Small intestine (tissue), 7 donors: ENCODE measurements around the gene WDR53. TPM values are rescaled to one million over a fixed set of nuclear protein-coding genes. Genes with fewer than 3 reads are reported as not detected.
"Not testable (repeated sequence)": the region's sequence is repeated elsewhere in the genome, so short reads cannot be mapped to it uniquely, and the experiment has no call there.

ENCODE experiments used
- DNase-seq, 2 donors: peaks; one replicate each; pipeline versions ENCODE4 v3.0.0 to v3.0.0-alpha.2; 2013
- FAIRE-seq: peaks from 2 replicates; lab custom pipeline; 2012; peaks lifted over from hg19 to GRCh38; lab: Jason Lieb, UNC
- H3K27ac ChIP-seq, 3 donors: one replicate each; pipeline ENCODE4 v1.5.1; 2013; ENCODE audit warnings: low read length in 2 of 3, mild to moderate bottlenecking in 2 of 3, control low read depth in 1 of 3, inconsistent platforms in 1 of 3, low read depth in 1 of 3, moderate library complexity in 1 of 3
- H3K27me3 ChIP-seq, 3 donors: one replicate each; pipeline ENCODE4 v1.6.1; 2013; ENCODE audit warnings: low read length in 3 of 3, inconsistent platforms in 1 of 3; ENCODE audit not compliant: control insufficient read depth in 3 of 3, insufficient read depth in 3 of 3
- H3K36me3 ChIP-seq, 3 donors: one replicate each; pipeline ENCODE4 v1.6.1; 2013; ENCODE audit warnings: low read length in 3 of 3, inconsistent platforms in 1 of 3, low read depth in 1 of 3, mild to moderate bottlenecking in 1 of 3, moderate library complexity in 1 of 3; ENCODE audit not compliant: control insufficient read depth in 3 of 3, insufficient read depth in 2 of 3
- H3K4me1 ChIP-seq, 3 donors: one replicate each; pipeline ENCODE4 v1.6.1; 2013; ENCODE audit warnings: low read length in 2 of 3, inconsistent platforms in 1 of 3, low read depth in 1 of 3, mild to moderate bottlenecking in 1 of 3, moderate library complexity in 1 of 3; ENCODE audit not compliant: control insufficient read depth in 3 of 3, insufficient read depth in 2 of 3
- H3K4me3 ChIP-seq, 3 donors: one replicate each; pipeline ENCODE4 v1.5.1; 2013; ENCODE audit warnings: low read length in 3 of 3, control low read depth in 1 of 3, inconsistent platforms in 1 of 3, low read depth in 1 of 3, mild to moderate bottlenecking in 1 of 3, moderate library complexity in 1 of 3
- H3K9me3 ChIP-seq, 2 donors: one replicate each; pipeline ENCODE4 v1.6.1; 2013; ENCODE audit warnings: low read depth in 1 of 2, low read length in 1 of 2; ENCODE audit not compliant: control insufficient read depth in 2 of 2, insufficient read depth in 1 of 2
- WGBS, 3 donors: extraction: QIAGEN DNeasy Blood & Tissue Kit; methylation state at CpG; one replicate each; pipeline ENCODE4 v1.1.7; 2013; 5-methylcytosine and 5-hydroxymethylcytosine counted together
- polyA plus RNA-seq, 4 donors: library from polyadenylated mRNA; stranded (reverse) in 3 of 4; unstranded in 1 of 4; fragments of 200-250 nt in 3 of 4; fragments of 120-200 nt in 1 of 4; gene quantifications; one replicate each; pipeline versions ENCODE4 v1.2.1 to v1.2.3, GENCODE V29; 2013
- donor health status: healthy with polysubstance abuse.
- donor health status: control.
- donor health status: control.
- donor health status: Bipolar disorder and iron deficiency.
- donor health status: healthy.

WDR53 gene
- polyA plus RNA-seq, 4 donors, result 5.4 to 9.8 (median 8.1) TPM

DNA sequence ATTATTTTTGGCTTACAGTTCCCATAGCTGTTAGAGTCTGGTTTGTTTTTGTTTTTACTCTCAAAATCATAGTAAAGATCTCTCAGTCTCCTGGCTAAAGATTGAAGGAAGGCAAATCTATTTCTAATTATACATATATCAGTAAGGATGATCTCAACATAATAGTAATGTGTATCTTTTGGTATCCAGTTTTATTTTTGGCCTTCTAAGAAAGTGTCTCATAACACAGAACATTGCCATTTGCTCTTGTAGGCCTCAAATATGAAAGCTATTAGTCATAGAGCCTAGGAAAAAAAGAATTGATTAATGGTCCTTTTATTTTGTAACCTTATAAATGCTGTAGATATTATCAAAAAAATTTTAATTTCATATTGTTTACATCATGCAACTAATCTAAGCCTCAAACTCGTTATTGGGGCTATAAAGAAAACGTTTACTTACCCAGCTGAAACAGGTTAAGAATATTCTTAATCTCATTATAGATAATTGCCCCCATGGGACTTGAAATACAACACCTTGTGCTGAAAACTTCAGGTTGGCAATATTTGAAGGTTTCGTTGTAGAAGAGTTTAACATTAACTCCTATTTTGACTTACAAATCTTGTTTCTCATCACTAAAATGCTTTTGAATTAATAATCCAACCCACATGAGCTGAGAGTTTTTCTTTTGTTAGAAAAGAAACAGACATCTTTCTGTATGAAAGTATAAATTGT lies 16.8 kb upstream of the WDR53 start:
- peaks cover 5 to 17% (median 9%) of the 10 kb centered on the region in 3 donors for H3K36me3 ChIP-seq
- no peak for FAIRE-seq
- H3K4me1 ChIP-seq, result no peaks in the 10 kb centered on the region
- no peak overlapping the region for H3K27ac ChIP-seq
- no peak for DNase-seq
- H3K9me3 ChIP-seq, result no peaks in the 10 kb centered on the region
- H3K27me3 ChIP-seq, result no peaks in the 10 kb centered on the region
- H3K4me3 ChIP-seq, result no peak overlapping the region
- WGBS, 3 donors, result 66 to 84% (median 77%) methylated on average over 3 of the region's 3 CpGs

DNA sequence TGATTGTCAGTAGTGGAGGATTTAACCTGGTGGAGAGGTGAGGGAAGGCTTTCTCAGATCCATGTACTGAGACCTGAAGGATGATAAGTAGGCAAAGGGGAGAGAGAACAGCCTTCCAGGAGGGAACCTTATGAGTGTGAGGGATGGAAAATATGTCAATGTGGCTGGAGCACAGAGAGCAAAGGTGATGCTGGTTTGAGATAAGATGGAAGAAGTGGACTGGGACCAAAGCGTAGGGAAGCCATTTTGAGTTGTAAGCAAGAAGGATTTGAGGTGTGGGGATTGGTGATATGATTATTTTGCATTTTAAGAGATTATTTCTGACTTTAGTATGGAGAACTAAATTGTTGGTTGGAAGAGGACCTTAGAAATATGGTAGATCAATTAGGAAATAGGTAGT lies 4.0 kb upstream of the WDR53 start:
- H3K27me3 ChIP-seq, result no peaks in the 10 kb centered on the region
- 18 to 96% (median 47%) methylated on average over 1 of the region's 1 CpG for WGBS, 3 donors
- DNase-seq (no peak), FAIRE-seq (no peak)
- H3K36me3 ChIP-seq, result peaks cover 0 to 4% (median 1%) of the 10 kb centered on the region in 3 donors
- no peak overlapping the region for H3K4me3 ChIP-seq
- H3K4me1 ChIP-seq, result peaks cover 2 to 12% (median 4%) of the 10 kb centered on the region in 3 donors
- no peaks in the 10 kb centered on the region for H3K9me3 ChIP-seq
- no peak overlapping the region for H3K27ac ChIP-seq

DNA sequence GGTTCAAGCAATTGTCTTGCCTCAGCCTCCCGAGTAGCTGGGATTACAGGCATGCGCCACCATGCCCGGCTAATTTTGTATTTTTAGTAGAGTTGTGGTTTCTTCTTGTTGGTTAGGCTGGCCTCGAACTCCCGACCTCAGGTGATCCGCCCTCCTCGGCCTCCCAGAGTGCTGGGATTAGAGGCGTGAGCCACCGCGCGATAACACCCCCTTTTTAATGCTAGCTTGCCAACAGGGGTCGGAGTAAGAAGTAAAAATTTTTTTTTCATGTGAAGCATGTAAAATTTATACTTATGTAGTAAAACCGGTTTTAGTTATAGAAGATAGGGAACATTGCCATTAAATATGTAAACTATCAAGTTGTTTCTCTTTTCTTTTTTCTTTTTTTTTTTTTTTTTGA lies 2.0 kb upstream of the WDR53 start:
- H3K4me1 ChIP-seq, result peaks cover 2 to 12% (median 4%) of the 10 kb centered on the region in 3 donors
- not testable (repeated sequence) for FAIRE-seq, H3K4me3 ChIP-seq, H3K9me3 ChIP-seq, DNase-seq, H3K27ac ChIP-seq, H3K27me3 ChIP-seq, H3K36me3 ChIP-seq
- 91 to 93% (median 92%) methylated on average over 13 of the region's 13 CpGs for WGBS, 3 donors

DNA sequence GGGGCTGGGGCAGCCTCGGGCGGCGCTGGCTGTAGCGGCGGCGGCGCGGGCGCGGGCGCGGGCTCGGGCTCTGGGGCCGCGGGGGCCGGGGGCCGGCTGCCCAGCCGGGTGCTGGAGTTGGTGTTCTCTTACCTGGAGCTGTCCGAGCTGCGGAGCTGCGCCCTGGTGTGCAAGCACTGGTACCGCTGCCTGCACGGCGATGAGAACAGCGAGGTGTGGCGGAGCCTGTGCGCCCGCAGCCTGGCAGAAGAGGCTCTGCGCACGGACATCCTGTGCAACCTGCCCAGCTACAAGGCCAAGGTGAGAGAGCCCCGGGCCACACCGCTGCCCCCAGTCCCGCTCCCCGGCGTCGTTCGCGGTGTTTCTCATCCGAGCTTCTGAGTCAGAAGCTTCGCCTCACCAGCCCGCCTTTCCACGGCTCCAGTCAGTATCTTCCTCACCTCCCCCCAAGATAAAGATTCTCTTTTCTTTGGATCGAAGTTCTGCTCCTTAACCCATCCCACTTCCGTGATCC lies 706 bp upstream of the WDR53 start:
- DNase-seq (peak; percentile 46 to 65), FAIRE-seq (no peak)
- Histone ChIP-seq H3K36me3 (peaks cover 0 to 3% (median 0%) of the 10 kb centered on the region in 3 donors), H3K27ac (peak overlapping the region; percentile 60 to 92 (median 80)), H3K9me3 (no peaks in the 10 kb centered on the region), H3K4me1 (peaks cover 2 to 12% (median 4%) of the 10 kb centered on the region in 3 donors), H3K27me3 (no peaks in the 10 kb centered on the region), H3K4me3 (peak overlapping the region; percentile 73 to 92 (median 84))
- WGBS, 3 donors, result 0 to 1% (median 1%) methylated on average over 30 to 44 of the region's 44 CpGs

DNA sequence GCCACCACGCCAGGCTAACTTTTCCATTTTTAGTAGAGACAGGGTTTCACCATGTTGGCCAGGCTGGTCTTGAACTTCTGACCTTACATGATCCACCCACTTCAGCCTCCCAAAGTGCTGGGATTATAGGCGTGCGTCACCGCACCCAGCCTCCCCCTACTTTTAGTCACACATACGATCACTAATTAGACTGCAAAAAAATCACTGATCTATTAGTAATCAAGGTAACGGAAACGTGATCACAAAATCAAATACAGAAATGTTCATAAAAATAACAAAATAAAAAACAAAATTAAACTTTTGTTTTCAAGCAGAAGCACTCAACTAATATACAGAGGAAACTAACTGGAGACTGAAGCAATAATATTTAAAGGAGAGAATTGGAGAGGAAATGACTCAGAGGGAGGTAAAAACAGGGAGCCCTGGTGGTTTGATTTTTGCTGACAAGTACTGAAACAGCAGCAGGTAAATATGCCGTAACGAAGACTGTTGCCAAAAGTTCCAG lies 4.6 kb downstream of the WDR53 start:
- no peaks in the 10 kb centered on the region for H3K27me3 ChIP-seq
- H3K36me3 ChIP-seq, result peaks cover 0 to 5% (median 5%) of the 10 kb centered on the region in 3 donors
- H3K27ac ChIP-seq, result peak overlapping the region in 1 of 3 donors; percentile 54
- H3K9me3 ChIP-seq, result no peaks in the 10 kb centered on the region
- 80 to 89% (median 88%) methylated on average over 9 of the region's 9 CpGs for WGBS, 3 donors
- FAIRE-seq (no peak), DNase-seq (peak in 1 of 2 donors; percentile 7)
- peaks cover 0 to 4% (median 2%) of the 10 kb centered on the region in 3 donors for H3K4me1 ChIP-seq
- no peak overlapping the region for H3K4me3 ChIP-seq

DNA sequence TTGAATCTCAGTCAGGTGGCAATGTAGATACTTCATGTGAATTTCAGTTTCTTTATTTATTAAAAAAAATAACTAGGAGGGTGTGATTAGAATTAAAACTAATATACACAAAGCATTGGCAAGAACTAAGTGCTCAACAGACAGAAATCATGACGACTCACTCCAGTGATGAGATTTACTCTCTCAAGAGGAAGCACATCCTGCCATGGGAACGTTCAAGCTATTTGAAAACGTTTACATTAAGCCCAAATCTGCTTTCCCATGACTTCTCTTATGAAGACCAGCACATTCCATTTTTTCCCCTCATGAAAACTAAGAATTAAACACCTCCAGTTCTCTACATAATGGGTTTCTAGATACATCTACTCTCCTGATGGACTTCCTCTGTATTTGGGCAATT lies 8.5 kb downstream of the WDR53 start:
- H3K9me3 ChIP-seq, result no peaks in the 10 kb centered on the region
- H3K4me3 ChIP-seq, result no peak overlapping the region
- FAIRE-seq (no peak), DNase-seq (no peak)
- no peaks in the 10 kb centered on the region for H3K27me3 ChIP-seq
- 40 to 77% (median 65%) methylated on average over 3 of the region's 3 CpGs for WGBS, 3 donors
- H3K27ac ChIP-seq, result no peak overlapping the region
- peaks cover 0 to 7% (median 5%) of the 10 kb centered on the region in 3 donors for H3K36me3 ChIP-seq
- peaks cover 0 to 2% (median 0%) of the 10 kb centered on the region in 3 donors for H3K4me1 ChIP-seq

DNA sequence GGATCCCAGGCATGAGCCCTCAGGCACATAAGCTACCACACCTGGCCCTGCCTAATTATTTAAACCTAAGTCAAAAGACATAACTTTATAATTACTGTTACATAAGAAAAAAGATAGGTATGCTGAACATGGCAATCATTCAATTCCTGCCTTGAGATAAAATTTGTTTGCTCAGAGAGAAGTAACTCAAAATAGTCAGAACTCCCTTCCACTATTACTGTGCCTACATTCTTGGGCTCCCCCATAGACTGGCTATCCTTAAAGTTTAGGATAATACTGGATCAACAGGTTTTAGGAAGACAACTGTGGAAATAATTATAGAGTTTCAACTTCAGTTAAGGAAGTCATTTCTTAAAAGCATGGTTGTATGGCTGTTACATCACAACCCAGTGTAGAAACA lies 9.9 kb downstream of the WDR53 start:
- no peak for FAIRE-seq
- Histone ChIP-seq H3K4me1 (peaks cover 0 to 2% (median 0%) of the 10 kb centered on the region in 3 donors), H3K27ac (no peak overlapping the region), H3K27me3 (no peaks in the 10 kb centered on the region), H3K36me3 (peaks cover 0 to 8% (median 5%) of the 10 kb centered on the region in 3 donors), H3K9me3 (no peaks in the 10 kb centered on the region), H3K4me3 (no peak overlapping the region)
- DNase-seq, result no peak

DNA sequence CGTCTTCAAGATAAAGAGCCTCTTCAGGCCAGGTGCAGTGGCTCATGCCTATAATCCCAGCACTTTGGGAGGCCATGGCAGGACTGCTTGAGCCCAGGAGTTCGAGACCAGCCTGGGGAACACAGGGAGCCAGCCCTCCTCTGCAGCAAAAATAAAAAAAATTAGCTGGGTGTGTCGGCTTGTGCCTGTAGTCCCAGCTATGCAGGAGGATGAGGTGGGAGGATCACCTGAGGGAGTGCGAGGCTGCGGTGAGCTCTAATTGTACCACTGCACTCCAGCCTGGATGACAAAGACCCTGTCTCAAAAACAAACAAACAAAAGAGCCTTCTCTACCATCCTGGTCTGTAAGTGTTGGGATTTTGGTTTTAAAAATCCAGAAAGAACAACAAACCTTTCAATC lies 11.1 kb downstream of the WDR53 start:
- DNase-seq, result no peak
- no peaks in the 10 kb centered on the region for H3K4me1 ChIP-seq
- no peaks in the 10 kb centered on the region for H3K9me3 ChIP-seq
- H3K27ac ChIP-seq, result no peak overlapping the region
- H3K36me3 ChIP-seq, result peaks cover 0 to 6% (median 5%) of the 10 kb centered on the region in 3 donors
- WGBS, 3 donors, result 89 to 90% (median 90%) methylated on average over 5 of the region's 5 CpGs
- H3K27me3 ChIP-seq, result no peaks in the 10 kb centered on the region
- no peak overlapping the region for H3K4me3 ChIP-seq
- FAIRE-seq, result no peak
